MM.1S (cell line): ENCODE measurements around the gene TNP1.

Experiments used
- CTCF ChIP-seq: fragments of 300-600 bp; sonication (generic); IDR thresholded peaks from 2 replicates; pipeline ENCODE4 v1.5.1; 2016; ENCODE audit warnings: antibody characterized with exemption, low read length, mixed read lengths
- EZH2 ChIP-seq: fragments of 300-600 bp; sonication (generic); optimal IDR thresholded peaks from 2 replicates; pipeline ENCODE3; 2017; ENCODE audit warnings: low read depth, mild to moderate bottlenecking, antibody characterized with exemption, low read length, mixed read lengths
- EZH2phosphoT487 ChIP-seq: fragments of 300-600 bp; sonication (generic); IDR thresholded peaks from 2 replicates; pipeline ENCODE4 v1.6.1; 2018; ENCODE audit warnings: antibody characterized with exemption, low read length

- TF ChIP-seq EZH2phosphoT487 (no peak), CTCF (no peak), EZH2 (no peak)
Observed at GRCh38 chr2:216833061-216833460, 26.8 kb downstream of the TNP1 start.
